ENCODE data around the gene TNS1.

The TNS1 gene

GRCh38 chr2:217830061-217830460 lies 172.7 kb downstream of the TNS1 start:
- H3K4me1 ChIP-seq (ENCODE audit: low read depth, poor library complexity, severe bottlenecking): no peaks in the 10 kb centered on the region
- H3K4me3 ChIP-seq (IDR thresholded peaks at IDR 0.05; ENCODE audit: insufficient read depth, low read depth, low read length): no peak overlapping the region
- H3K4me2 ChIP-seq: no peak overlapping the region
- no peak overlapping the region for H3K9ac ChIP-seq
- H2AFZ ChIP-seq (ENCODE audit: low read depth): no peak overlapping the region
- TF ChIP-seq, protein P1, sequence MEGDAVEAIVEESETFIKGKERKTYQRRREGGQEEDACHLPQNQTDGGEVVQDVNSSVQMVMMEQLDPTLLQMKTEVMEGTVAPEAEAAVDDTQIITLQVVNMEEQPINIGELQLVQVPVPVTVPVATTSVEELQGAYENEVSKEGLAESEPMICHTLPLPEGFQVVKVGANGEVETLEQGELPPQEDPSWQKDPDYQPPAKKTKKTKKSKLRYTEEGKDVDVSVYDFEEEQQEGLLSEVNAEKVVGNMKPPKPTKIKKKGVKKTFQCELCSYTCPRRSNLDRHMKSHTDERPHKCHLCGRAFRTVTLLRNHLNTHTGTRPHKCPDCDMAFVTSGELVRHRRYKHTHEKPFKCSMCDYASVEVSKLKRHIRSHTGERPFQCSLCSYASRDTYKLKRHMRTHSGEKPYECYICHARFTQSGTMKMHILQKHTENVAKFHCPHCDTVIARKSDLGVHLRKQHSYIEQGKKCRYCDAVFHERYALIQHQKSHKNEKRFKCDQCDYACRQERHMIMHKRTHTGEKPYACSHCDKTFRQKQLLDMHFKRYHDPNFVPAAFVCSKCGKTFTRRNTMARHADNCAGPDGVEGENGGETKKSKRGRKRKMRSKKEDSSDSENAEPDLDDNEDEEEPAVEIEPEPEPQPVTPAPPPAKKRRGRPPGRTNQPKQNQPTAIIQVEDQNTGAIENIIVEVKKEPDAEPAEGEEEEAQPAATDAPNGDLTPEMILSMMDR (conservative IDR thresholded peaks at IDR 0.05; ENCODE audit: low read depth, low read length): no peak
- H3K79me2 ChIP-seq (ENCODE audit: insufficient read depth, low read depth): no peaks in the 10 kb centered on the region
- no peak overlapping the region for H3K27ac ChIP-seq
- H4K20me1 ChIP-seq (ENCODE audit: insufficient read depth): no peaks in the 10 kb centered on the region
- no peaks in the 10 kb centered on the region for H3K27me3 ChIP-seq (ENCODE audit: insufficient read depth, low read depth)
- H3K36me3 ChIP-seq (ENCODE audit: insufficient read depth): no peaks in the 10 kb centered on the region

GRCh38 chr2:217829420-217829819 lies 173.4 kb downstream of the TNS1 start:
- H4K20me1 ChIP-seq (ENCODE audit: insufficient read depth): no peaks in the 10 kb centered on the region
- H3K79me2 ChIP-seq (ENCODE audit: insufficient read depth, low read depth): no peaks in the 10 kb centered on the region
- no peaks in the 10 kb centered on the region for H3K27me3 ChIP-seq (ENCODE audit: insufficient read depth, low read depth)
- TF ChIP-seq, protein P1 (conservative IDR thresholded peaks at IDR 0.05; ENCODE audit: low read depth, low read length): no peak
- H3K27ac ChIP-seq: no peak overlapping the region
- H3K9ac ChIP-seq: no peak overlapping the region
- H3K36me3 ChIP-seq (ENCODE audit: insufficient read depth): no peaks in the 10 kb centered on the region
- no peaks in the 10 kb centered on the region for H3K4me1 ChIP-seq (ENCODE audit: low read depth, poor library complexity, severe bottlenecking)
- H2AFZ ChIP-seq (ENCODE audit: low read depth): no peak overlapping the region
- no peak overlapping the region for H3K4me3 ChIP-seq (IDR thresholded peaks at IDR 0.05; ENCODE audit: insufficient read depth, low read depth, low read length)
- H3K4me2 ChIP-seq: no peak overlapping the region

DNA sequence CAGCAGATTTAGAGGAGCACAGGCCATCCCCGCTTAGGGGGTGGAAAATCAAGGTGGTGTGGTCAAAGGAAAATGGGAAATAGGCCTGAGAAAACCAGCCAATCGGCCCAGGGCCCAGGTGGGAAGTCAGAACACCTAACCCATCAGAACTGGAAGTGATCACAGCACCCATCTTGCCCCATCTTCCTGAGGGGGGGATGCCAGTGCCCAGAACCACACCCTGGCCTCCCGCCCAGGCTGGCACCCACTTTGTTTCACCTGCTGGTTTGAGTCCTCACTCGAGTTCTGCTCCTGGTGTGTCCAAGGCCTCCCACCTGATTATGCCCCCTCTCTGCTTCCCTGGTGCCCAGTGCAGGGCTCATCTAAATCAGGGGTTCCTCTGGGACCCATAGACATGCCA lies 174.5 kb downstream of the TNS1 start:
- H3K4me3 ChIP-seq (IDR thresholded peaks at IDR 0.05; ENCODE audit: insufficient read depth, low read depth, low read length): no peak overlapping the region
- TF ChIP-seq, protein P1 (conservative IDR thresholded peaks at IDR 0.05; ENCODE audit: low read depth, low read length): no peak
- no peaks in the 10 kb centered on the region for H4K20me1 ChIP-seq (ENCODE audit: insufficient read depth)
- no peak overlapping the region for H3K27ac ChIP-seq
- H3K27me3 ChIP-seq (ENCODE audit: insufficient read depth, low read depth): no peaks in the 10 kb centered on the region
- H3K4me1 ChIP-seq (ENCODE audit: low read depth, poor library complexity, severe bottlenecking): no peaks in the 10 kb centered on the region
- H3K79me2 ChIP-seq (ENCODE audit: insufficient read depth, low read depth): no peaks in the 10 kb centered on the region
- no peak overlapping the region for H3K9ac ChIP-seq
- H3K36me3 ChIP-seq (ENCODE audit: insufficient read depth): no peaks in the 10 kb centered on the region
- H2AFZ ChIP-seq (ENCODE audit: low read depth): no peak overlapping the region
- H3K4me2 ChIP-seq: no peak overlapping the region

- Histone ChIP-seq H3K9ac (no peak overlapping the region), H3K79me2 (ENCODE audit: insufficient read depth, low read depth) (no peaks in the 10 kb centered on the region), H3K27me3 (ENCODE audit: insufficient read depth, low read depth) (no peaks in the 10 kb centered on the region), H2AFZ (ENCODE audit: low read depth) (no peak overlapping the region), H3K4me2 (no peak overlapping the region), H3K4me3 (IDR thresholded peaks at IDR 0.05; ENCODE audit: insufficient read depth, low read depth, low read length) (no peak overlapping the region), H3K36me3 (ENCODE audit: insufficient read depth) (no peaks in the 10 kb centered on the region), H4K20me1 (ENCODE audit: insufficient read depth) (no peaks in the 10 kb centered on the region), H3K27ac (no peak overlapping the region), H3K4me1 (ENCODE audit: low read depth, poor library complexity, severe bottlenecking) (no peaks in the 10 kb centered on the region)
- TF ChIP-seq, protein P1 (conservative IDR thresholded peaks at IDR 0.05; ENCODE audit: low read depth, low read length): no peak
Measured at GRCh38 chr2:217827430-217828201, 175.2 kb downstream of the TNS1 start.

All from KMS-11 (cell line).